OCI-LY7 (cell line): Measurements from ENCODE around the gene SLAMF6. TPM values are rescaled to one million over a fixed set of nuclear protein-coding genes. Genes with fewer than 3 reads are reported as not detected.

ENCODE experiments used
- BruUV-seq: library from RNA; stranded (reverse); fragments of 400-500 nt; replicated peaks from 2 replicates; lab custom pipeline; 2021; lab: Mats Ljungman, UMichigan
- CTCF ChIA-PET: fragments of 300-600 bp; sonication (Branson Sonifier 250); formaldehyde crosslinking; loops from one replicate; lab custom pipeline; 2022; ENCODE audit warnings: antibody characterized with exemption; ENCODE audit not compliant: unreplicated experiment; lab: Charles Lee
- POLR2A ChIA-PET: fragments of 300-600 bp; sonication (Branson Sonifier 250); formaldehyde crosslinking; loops from one replicate; lab custom pipeline; 2022; ENCODE audit warnings: antibody characterized with exemption; lab: Charles Lee
- DNase-seq: peaks from one replicate; pipeline ENCODE4 v3.0.0-alpha.2; 2015; ENCODE audit warnings: low spot score
- H2AFZ ChIP-seq: fragments of 200-600 bp; sonication (generic), shearing (Covaris generic); 2 replicates; pipeline ENCODE4 v1.6.1; 2014; ENCODE audit warnings: mild to moderate bottlenecking, antibody characterized with exemption, low read length, moderate library complexity
- H3K27ac ChIP-seq: fragments of 200-600 bp; sonication (generic); 2 replicates; pipeline ENCODE4 v1.5.1; 2014; ENCODE audit warnings: mixed run types, low read depth, mild to moderate bottlenecking, moderate library complexity, low read length, inconsistent platforms; ENCODE audit not compliant: poor library complexity, severe bottlenecking
- H3K36me3 ChIP-seq: fragments of 200-600 bp; sonication (generic); 2 replicates; pipeline ENCODE4 v1.6.1; 2014; ENCODE audit warnings: mild to moderate bottlenecking, antibody characterized with exemption, low read length, moderate library complexity, mixed read lengths; ENCODE audit not compliant: insufficient read depth
- H3K4me1 ChIP-seq: fragments of 200-600 bp; sonication (generic); 2 replicates; pipeline ENCODE4 v1.5.1; 2014; ENCODE audit warnings: mild to moderate bottlenecking, low read length; ENCODE audit not compliant: insufficient read depth, poor library complexity, severe bottlenecking
- H3K4me2 ChIP-seq: fragments of 200-600 bp; sonication (generic); 2 replicates; pipeline ENCODE4 v1.6.1; 2014; ENCODE audit warnings: mild to moderate bottlenecking, low read length
- H3K4me3 ChIP-seq: fragments of 200-600 bp; sonication (generic); 2 replicates; pipeline ENCODE4 v1.5.1; 2014; ENCODE audit warnings: mild to moderate bottlenecking, low read depth, low read length; ENCODE audit not compliant: poor library complexity, severe bottlenecking
- H3K79me2 ChIP-seq: fragments of 200-600 bp; sonication (generic); 2 replicates; pipeline ENCODE4 v1.6.1; 2016; ENCODE audit warnings: low read depth, mild to moderate bottlenecking, low read length, moderate library complexity, mixed read lengths; ENCODE audit not compliant: insufficient read depth
- H3K9me2 ChIP-seq: fragments of 200-600 bp; sonication (generic); 2 replicates; pipeline ENCODE4 v1.6.1; 2016; ENCODE audit warnings: mild to moderate bottlenecking, low read length, mixed read lengths; ENCODE audit not compliant: insufficient read depth
- H3K9me3 ChIP-seq: fragments of 200-600 bp; sonication (generic); 2 replicates; pipeline ENCODE4 v1.6.1; 2014; ENCODE audit warnings: mild to moderate bottlenecking, mixed run types, low read length, mixed read lengths
- H4K20me1 ChIP-seq: fragments of 200-600 bp; sonication (generic); 2 replicates; pipeline ENCODE4 v1.6.1; 2014; ENCODE audit warnings: mild to moderate bottlenecking, antibody characterized with exemption, low read length, moderate library complexity, mixed read lengths; ENCODE audit not compliant: insufficient read depth
- EZH2phosphoT487 ChIP-seq: fragments of 200-600 bp; sonication (generic); IDR thresholded peaks from 2 replicates; pipeline ENCODE4 v1.6.1; 2018; ENCODE audit warnings: low read depth, borderline replicate concordance, mild to moderate bottlenecking, mixed run types, antibody characterized with exemption, low read length, moderate library complexity, mixed read lengths
- intact Hi-C: fragments of 100-400 bp; cut with micrococcal nuclease; formaldehyde crosslinking; loops from one replicate; pipeline ENCODE4 v1.10.0; 2022; ENCODE audit not compliant: unreplicated experiment
- total RNA-seq, 2 experiments: library from RNA; depleted of rRNA in 1 of 2; stranded (reverse); fragments of >200 nt in 1 of 2; shearing (Covaris generic) in 1 of 2; gene quantifications; 2 replicates each; pipeline ENCODE4 v1.2.3, GENCODE V29; 2014 to 2022
- TF ChIP-seq, protein P1 (sequence below): fragments of 200-600 bp; sonication (generic); conservative IDR thresholded peaks from 2 replicates; pipeline ENCODE4 v1.5.1; 2014; ENCODE audit warnings: mild to moderate bottlenecking, antibody characterized with exemption, low read length, moderate library complexity, mixed read lengths

The SLAMF6 gene
- total RNA-seq, 2 experiments from 2014 or later = 43.0 to 65.1 TPM

DNA sequence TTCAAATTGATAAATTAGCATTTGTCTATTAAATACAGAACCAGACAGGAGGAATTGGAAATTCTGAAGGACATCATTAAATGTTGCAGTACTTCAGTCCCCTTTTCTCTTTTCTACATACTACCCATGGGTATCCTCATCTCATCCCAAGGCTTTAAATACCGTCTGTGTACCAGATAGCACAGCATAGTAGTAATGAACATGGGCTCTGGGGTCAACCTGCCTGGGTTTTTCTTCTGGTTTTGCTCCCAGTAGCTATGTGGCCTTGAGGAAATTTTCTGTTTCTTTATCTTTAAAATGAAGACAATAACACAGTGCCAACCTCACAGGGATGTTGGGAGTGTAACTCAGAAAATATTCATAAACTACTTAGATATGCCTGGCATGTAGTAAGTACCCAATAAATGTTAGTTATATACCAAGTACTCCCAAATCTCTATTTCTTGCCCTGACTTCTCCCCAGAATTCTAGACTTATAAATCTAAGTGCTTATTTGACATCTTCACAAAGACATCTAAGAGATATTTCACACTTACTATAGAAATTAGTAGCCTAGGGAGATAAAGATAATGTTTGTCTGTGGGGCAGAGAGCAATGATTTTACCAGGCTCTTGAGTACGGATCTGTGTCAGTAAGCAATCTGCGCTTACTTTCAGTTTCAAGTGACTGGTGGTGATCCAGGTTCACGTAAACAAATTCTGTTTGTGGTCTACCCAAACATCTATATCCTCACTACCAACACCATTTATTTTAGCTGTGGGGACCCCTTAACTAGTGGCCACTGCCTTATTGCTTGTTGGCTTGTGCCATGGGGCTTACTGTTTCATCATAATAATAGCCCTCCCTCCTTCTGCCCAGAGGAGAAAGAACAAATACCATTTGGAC lies 85.4 kb downstream of the SLAMF6 start:
- H3K4me3 ChIP-seq = peak overlapping the region; percentile 58

DNA sequence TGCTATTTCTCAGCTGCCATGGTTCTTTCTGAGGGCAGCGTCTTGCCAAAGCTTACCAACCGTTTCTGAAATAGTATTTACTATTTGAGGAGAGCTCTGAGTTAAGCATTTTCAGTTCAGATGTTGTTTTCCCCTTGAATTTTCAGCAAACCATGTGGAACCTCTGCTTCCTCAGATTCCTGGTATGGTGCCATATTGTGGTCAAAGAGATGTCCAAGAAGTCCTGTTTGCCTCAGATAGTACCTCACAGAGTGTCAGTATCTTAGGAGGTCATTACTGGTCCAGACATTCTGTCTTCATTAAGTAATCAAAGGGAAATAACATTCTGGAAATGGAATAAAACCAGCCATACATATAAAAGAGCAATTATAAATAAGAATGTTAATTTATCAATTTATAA lies 86.1 kb downstream of the SLAMF6 start:
- ChIA-PET CTCF (no interaction called here), POLR2A (interaction anchor here (0.5 to 1.2 kb wide), 3 partner anchors 29 to 183 kb away, joined by 3 to 4 read pairs (median 3); no protein-coding TSS in a partner anchor)
- DNase-seq = no peak
- Histone ChIP-seq H3K79me2 (no peaks in the 10 kb centered on the region), H2AFZ (peak overlapping the region; percentile 99), H3K36me3 (peaks cover 17% of the 10 kb centered on the region), H3K4me2 (peak overlapping the region; percentile 95; the same call in 1 of the 2 replicates), H3K4me3 (no peak overlapping the region), H3K9me3 (peaks cover 33% of the 10 kb centered on the region; the same call in 1 of the 2 replicates), H3K4me1 (peaks cover 41% of the 10 kb centered on the region), H4K20me1 (no peaks in the 10 kb centered on the region), H3K9me2 (no peaks in the 10 kb centered on the region), H3K27ac (no peak overlapping the region)
- intact Hi-C loops = no loop called here
- TF ChIP-seq, protein P1, sequence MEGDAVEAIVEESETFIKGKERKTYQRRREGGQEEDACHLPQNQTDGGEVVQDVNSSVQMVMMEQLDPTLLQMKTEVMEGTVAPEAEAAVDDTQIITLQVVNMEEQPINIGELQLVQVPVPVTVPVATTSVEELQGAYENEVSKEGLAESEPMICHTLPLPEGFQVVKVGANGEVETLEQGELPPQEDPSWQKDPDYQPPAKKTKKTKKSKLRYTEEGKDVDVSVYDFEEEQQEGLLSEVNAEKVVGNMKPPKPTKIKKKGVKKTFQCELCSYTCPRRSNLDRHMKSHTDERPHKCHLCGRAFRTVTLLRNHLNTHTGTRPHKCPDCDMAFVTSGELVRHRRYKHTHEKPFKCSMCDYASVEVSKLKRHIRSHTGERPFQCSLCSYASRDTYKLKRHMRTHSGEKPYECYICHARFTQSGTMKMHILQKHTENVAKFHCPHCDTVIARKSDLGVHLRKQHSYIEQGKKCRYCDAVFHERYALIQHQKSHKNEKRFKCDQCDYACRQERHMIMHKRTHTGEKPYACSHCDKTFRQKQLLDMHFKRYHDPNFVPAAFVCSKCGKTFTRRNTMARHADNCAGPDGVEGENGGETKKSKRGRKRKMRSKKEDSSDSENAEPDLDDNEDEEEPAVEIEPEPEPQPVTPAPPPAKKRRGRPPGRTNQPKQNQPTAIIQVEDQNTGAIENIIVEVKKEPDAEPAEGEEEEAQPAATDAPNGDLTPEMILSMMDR = no peak
- no peak for TF ChIP-seq EZH2phosphoT487
- no TSS peak for BruUV-seq

More for the DNA sequence above, 85.4 kb downstream of the SLAMF6 start:
- CTCF ChIA-PET = interaction anchor here (0.6 kb wide), 1 partner anchor 1304 kb away, joined by 3 read pairs; no protein-coding TSS in a partner anchor
- no peaks in the 10 kb centered on the region for H4K20me1 ChIP-seq
- no TSS peak for BruUV-seq
- DNase-seq = peak; percentile 72
- no peak for TF ChIP-seq EZH2phosphoT487
- TF ChIP-seq, protein P1 = no peak
- POLR2A ChIA-PET = interaction anchor here (0.5 to 1.3 kb wide), 6 partner anchors 9 to 103 kb away, joined by 3 to 8 read pairs (median 3); no protein-coding TSS in a partner anchor
- H2AFZ ChIP-seq = peak overlapping the region; percentile 99
- intact Hi-C loops = no loop called here
- H3K9me2 ChIP-seq = no peaks in the 10 kb centered on the region
- peaks cover 31% of the 10 kb centered on the region; the same call in 1 of the 2 replicates for H3K9me3 ChIP-seq
- peak overlapping the region; percentile 95 for H3K4me2 ChIP-seq
- H3K4me1 ChIP-seq = peaks cover 34% of the 10 kb centered on the region
- no peaks in the 10 kb centered on the region for H3K79me2 ChIP-seq
- peak overlapping the region; percentile 59 for H3K27ac ChIP-seq
- H3K36me3 ChIP-seq = peaks cover 15% of the 10 kb centered on the region

Other genes starting within 250 kb of the SLAMF6 start
- gene PEX19, start 238.1 kb downstream of the SLAMF6 start, total RNA-seq (2014; rRNA removed; shearing (Covaris generic)) = 32.6 and 34.7 TPM in 2 replicates
- 47.3 and 53.9 TPM in 2 replicates for gene PEX19, start 238.1 kb downstream of the SLAMF6 start, total RNA-seq (2022)
- gene COPA, start 180.0 kb downstream of the SLAMF6 start, total RNA-seq (2014; rRNA removed; shearing (Covaris generic)) = 74.2 and 93.0 TPM in 2 replicates
- 138 and 147 TPM in 2 replicates for gene COPA, start 180.0 kb downstream of the SLAMF6 start, total RNA-seq (2022)
- gene NCSTN, start 179.9 kb downstream of the SLAMF6 start, total RNA-seq (2014; rRNA removed; shearing (Covaris generic)) = 32.0 and 44.8 TPM in 2 replicates
- 55.5 and 60.7 TPM in 2 replicates for gene NCSTN, start 179.9 kb downstream of the SLAMF6 start, total RNA-seq (2022)
- 0.26 and 0.63 TPM in 2 replicates for gene NHLH1, start 156.2 kb downstream of the SLAMF6 start, total RNA-seq (2014; rRNA removed; shearing (Covaris generic))
- gene NHLH1, start 156.2 kb downstream of the SLAMF6 start, total RNA-seq (2022) = 0.65 and 0.68 TPM in 2 replicates
- gene VANGL2, start 122.7 kb downstream of the SLAMF6 start, total RNA-seq (2014; rRNA removed; shearing (Covaris generic)) = 1.5 and 2.6 TPM in 2 replicates
- 1.5 and 2.9 TPM in 2 replicates for gene VANGL2, start 122.7 kb downstream of the SLAMF6 start, total RNA-seq (2022)
- gene CD84, start 56.2 kb upstream of the SLAMF6 start, total RNA-seq (2014; rRNA removed; shearing (Covaris generic)) = 23.3 and 23.4 TPM in 2 replicates
- 22.2 and 28.8 TPM in 2 replicates for gene CD84, start 56.2 kb upstream of the SLAMF6 start, total RNA-seq (2022)
- 0.32 and 0.36 TPM in 2 replicates for gene SLAMF1, start 123.8 kb upstream of the SLAMF6 start, total RNA-seq (2014; rRNA removed; shearing (Covaris generic))
- 0.42 and 0.72 TPM in 2 replicates for gene SLAMF1, start 123.8 kb upstream of the SLAMF6 start, total RNA-seq (2022)
- 131 and 150 TPM in 2 replicates for gene CD48, start 188.6 kb upstream of the SLAMF6 start, total RNA-seq (2014; rRNA removed; shearing (Covaris generic))
- 131 and 149 TPM in 2 replicates for gene CD48, start 188.6 kb upstream of the SLAMF6 start, total RNA-seq (2022)
- gene SLAMF7, start 216.0 kb upstream of the SLAMF6 start, total RNA-seq (2014; rRNA removed; shearing (Covaris generic)) = not detected in 2 replicates
- not detected in 2 replicates for gene SLAMF7, start 216.0 kb upstream of the SLAMF6 start, total RNA-seq (2022)